HG02981 (cell line): Measurements from ENCODE around the gene WFIKKN1.
"Not testable (repeated sequence)": the region's sequence is repeated elsewhere in the genome, so short reads cannot be mapped to it uniquely, and the experiment has no call there.

ENCODE experiments used
- ATAC-seq: cut with Tn5 transposase; IDR thresholded peaks from one replicate; pipeline ENCODE4 v1.9.1; 2021; ENCODE audit warnings: mild to moderate bottlenecking, moderate library complexity; ENCODE audit not compliant: unreplicated experiment

WFIKKN1 gene

DNA sequence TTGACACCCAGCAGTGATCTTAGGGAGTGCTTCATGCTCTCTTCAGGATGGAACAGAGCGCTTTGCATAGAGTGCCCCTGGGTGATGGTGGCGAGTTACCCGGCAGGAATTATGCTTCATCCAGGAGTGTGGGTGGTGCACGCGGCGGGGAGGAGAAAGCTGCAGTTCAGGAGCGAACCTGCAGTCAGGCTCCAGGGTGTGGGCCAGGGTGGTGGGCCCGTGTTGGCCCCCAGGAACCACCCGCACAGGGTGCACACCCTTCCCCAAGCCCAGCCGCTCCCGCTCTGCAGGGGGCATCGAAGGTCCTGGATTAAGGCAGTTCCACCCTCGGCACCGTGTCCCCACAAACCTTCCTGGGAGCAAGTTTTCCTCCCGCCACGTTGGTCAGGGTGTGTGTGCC, 37.0 kb upstream of the WFIKKN1 start:
- no peak for ATAC-seq

DNA sequence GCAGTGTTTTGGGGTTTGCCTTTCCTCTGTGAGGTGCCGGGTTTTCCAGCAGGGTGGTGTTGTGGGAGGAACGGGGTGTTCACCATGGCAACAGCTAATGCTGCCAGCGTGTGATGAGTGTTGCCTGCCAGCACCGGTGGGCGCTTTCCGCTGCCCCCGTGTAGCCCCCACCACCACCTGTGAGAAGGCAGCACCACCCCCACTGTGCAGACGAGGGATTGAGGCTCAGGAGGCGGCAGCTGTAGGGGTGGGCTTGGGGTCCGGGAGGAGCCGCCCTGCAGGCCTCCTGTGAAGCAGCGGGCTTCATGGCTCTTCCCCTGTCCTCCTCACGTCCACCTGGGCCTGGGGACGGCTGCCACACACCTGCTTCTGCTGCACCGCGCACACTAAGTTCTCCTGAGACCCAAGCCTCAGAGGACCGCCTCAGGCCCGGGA, 35.7 kb upstream of the WFIKKN1 start:
- no peak for ATAC-seq

DNA sequence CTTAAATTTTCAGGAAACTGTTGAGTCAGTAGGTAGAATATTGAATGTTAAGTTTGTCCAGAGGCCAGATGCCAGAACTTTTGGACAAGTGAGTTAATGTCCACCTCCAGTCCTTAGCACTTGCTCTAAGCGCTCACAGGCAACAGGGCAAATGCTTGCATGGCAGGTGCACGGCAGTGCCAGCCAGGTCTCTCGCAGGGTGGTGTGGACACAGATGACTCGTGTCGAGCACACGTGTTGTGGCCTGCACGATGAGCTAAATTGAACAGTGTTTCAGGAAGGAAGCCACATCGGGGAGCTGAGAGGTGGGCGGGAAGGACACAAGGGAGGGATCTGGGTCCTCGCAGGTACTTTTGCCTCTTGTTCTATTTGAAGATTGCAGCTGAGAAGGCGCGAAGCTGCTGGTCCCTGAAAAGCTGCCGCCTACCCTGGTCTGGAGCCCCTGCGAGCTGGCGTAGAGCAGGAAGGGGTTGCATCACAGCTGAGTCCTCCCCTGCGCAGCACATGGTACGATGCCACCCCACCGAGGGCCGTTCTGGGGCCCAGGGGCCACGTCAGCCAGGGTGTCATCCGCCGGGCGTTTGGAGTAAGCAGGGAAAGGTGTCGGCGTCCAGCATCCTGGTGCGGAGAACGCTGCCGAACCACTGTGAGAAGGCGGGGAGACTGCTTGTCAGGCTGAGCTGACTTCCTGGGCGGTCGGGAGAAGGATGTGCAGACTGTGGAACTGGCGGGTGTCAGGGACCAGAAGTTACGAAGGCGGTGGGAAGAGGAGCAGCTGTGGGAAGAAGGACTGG, 34.6 kb upstream of the WFIKKN1 start:
- ATAC-seq: no peak

- no peak for ATAC-seq
Observed at GRCh38 chr16:596736-597060, 34.1 kb upstream of the WFIKKN1 start.

- not testable (repeated sequence) for ATAC-seq
Observed at GRCh38 chr16:597655-598054, 33.1 kb upstream of the WFIKKN1 start.

- ATAC-seq: no peak
Observed at GRCh38 chr16:598823-599739, 31.7 kb upstream of the WFIKKN1 start.

- no peak for ATAC-seq
Observed at GRCh38 chr16:600781-601180, 30.0 kb upstream of the WFIKKN1 start.

DNA sequence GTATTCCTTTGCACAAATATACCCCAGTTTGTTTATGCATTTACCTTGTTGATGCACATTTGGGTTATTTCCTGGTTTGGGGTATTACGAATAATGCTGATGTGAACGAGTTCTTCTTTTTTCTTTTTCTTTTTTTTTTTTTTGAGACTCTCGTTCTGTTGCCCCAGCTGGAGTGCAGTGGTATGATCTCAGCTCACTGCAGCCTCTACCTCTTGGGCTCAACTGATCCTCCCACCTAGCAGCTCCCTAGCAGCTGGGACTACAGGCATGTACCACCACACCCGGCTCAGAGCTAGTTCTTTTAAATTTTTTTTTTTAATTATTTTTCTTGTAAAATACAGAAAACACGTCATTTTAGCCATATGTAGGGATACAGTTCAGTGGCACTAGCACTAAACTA, 26.9 kb upstream of the WFIKKN1 start:
- no peak for ATAC-seq

DNA sequence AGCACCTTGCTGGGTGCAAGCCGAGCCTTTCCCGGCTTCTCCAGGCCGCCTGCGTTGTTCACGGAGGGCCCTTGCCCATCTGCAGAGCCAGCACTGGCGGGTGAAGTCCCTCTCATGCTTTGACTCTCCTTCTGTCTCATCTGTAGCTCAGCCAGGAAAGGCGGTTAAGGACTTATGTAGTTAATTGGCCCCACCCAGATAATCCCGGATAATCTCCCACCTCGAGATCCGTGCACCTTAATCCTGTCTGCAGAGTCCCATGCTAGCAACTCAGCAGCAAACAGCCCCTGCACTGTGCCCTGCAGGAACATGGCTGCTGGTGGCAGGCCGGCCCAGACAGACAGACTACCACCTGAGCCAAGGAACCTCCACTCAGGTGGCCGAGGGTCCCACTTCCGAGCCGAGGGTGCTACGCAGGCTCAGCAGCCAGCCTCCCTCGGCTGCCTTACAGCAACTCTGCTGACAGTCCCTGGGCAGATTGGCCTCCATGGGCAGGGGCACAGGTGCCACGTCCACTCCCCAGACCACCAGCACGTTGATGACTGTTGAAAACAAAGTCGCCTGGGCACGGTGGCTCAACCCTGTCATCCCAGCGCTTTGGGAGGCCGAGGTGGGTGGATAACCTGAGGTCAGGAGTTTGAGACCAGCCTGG, 24.0 kb upstream of the WFIKKN1 start:
- ATAC-seq: no peak

DNA sequence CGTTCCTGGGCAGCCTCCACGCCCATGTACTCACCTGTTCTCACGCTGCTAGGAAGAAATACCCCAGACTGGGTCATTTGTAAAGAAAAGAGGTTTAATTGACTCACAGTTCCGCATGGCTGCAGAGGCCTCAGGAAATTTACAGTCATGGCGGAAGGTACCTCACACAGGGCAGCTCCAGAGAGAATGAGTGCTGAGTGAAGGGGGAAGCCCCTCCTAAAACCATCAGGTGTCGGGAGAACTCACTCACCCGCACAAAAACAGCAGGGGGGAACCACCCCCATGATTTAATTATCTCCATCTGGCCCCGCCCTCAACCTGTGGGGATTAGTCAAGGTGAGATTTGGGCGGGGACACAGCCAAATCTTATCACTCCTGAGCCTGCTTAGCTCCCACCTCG, 22.8 kb upstream of the WFIKKN1 start:
- no peak for ATAC-seq

- ATAC-seq: no peak
Observed at GRCh38 chr16:609316-609715, 21.5 kb upstream of the WFIKKN1 start.

- no peak for ATAC-seq
Observed at GRCh38 chr16:609984-610383, 20.8 kb upstream of the WFIKKN1 start.

- no peak for ATAC-seq
Observed at GRCh38 chr16:610513-611381, 20.0 kb upstream of the WFIKKN1 start.

DNA sequence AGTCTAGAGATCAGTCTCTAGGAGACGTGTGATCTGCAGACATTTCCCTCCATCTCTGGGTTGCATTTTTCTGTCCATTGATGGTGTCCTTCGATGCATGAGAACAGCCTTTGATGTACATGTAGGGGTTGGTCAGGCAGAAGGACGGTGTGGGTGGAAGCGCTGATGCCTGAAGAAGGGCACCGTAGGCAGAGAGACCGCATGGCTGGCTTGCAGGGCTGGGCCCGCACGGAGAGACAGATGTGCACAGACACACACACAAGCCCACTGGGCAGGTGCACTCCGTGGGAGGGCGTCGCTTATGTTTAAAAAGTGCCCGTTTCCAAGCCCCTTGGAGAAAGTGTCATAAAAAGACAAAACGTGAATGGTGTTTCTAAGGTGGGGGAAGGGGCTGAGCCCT, 15.7 kb upstream of the WFIKKN1 start:
- no peak for ATAC-seq

GRCh38 chr16:616733-617586, 13.8 kb upstream of the WFIKKN1 start:
- no peak for ATAC-seq

GRCh38 chr16:617855-618254, 12.9 kb upstream of the WFIKKN1 start:
- ATAC-seq: no peak

GRCh38 chr16:619476-620100, 11.2 kb upstream of the WFIKKN1 start:
- ATAC-seq: no peak

DNA sequence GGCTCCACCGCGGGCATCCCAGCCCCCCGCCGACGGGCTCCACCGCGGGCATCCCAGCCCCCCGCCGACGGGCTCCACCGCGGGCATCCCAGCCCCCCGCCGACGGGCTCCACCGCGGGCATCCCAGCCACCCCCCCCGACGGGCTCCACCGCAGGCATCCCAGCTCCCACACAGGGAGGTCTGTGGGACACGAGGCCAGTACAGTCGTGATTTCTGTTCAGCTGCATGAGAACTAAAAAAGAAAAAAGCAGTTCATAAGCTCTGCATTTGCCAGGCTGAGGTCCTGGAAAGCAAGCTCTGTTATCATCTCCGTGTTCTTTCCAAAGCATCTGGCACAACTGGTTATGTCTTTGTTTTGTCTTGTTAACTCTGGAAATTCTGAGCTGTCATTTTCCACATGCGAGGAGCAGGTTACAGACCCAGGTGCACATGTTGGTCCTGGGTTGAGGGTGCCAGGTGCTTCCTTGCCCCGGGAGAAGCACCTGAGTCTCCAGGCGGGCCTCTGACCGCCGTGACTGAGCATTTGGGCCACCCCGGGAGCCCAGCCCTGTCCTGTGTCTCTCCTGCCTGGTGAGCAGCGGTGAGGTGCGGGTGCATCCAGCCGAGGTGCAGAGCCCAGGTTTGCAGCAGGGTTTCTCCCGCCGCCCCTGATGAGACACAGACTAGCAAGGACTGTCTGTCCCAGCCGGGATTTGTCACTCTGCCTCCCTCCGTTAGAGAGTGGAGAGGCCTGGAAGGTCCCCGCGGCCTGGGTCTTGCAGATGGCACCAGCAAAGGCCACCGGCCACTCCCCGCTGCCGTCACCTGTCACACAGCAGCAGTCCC, 9.9 kb upstream of the WFIKKN1 start:
- ATAC-seq: no peak
